Measurements from ENCODE around the gene SUN3. TPM values are rescaled to one million over a fixed set of nuclear protein-coding genes. Genes with fewer than 3 reads are reported as not detected.

The SUN3 gene
- total and polyA plus RNA-seq, 2 of the 8 experiments (the other 6 are each of a cell fraction or from before 2014, with no cell fraction given) = not detected

DNA sequence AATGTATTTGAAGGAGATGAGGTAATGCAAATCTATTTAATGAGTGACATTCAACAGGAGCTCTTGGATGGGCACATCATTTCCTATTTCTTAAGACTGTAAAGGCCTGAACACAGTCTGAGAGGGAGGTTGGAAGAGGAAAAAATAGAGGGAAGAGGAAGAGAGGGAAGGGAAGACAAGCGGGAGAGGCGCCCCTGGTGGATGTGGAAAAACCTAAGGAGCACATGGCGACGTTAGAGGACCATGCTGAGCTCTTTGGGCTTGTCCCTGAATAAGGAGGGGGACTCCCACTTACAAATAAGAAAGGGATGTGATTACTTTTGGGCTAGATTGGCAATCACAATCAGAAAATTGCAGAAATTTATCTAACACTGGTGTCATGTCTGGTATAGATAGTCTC, 19.6 kb downstream of the SUN3 start:
- ChIA-PET POLR2A (ENCODE audit: partially characterized antibody) (no interaction called here), CTCF (ENCODE audit: partially characterized antibody) (interaction anchor here (0.6 to 1.4 kb wide), 8 partner anchors 10 to 334 kb away, joined by 3 to 4 read pairs (median 3); partner anchors contain the start of gene SUN3)
- WGBS, 2 experiments (ENCODE audit: extremely low coverage in 1 of 2, insufficient coverage in 1 of 2, insufficient read length in 1 of 2, insufficient replicate concordance in 2 of 2, low coverage in 1 of 2, low lambda C conversion rate in 2 of 2, missing lambda C conversion rate in 1 of 2) = 83% methylated on average over 4 of the region's 4 CpGs; no CpG with 5 or more reads in 1 of the 2 experiments
- Histone ChIP-seq H3K18ac (ENCODE audit: extremely low read depth, low read length) (no peak overlapping the region), H3K56ac (replicated peaks; ENCODE audit: insufficient read length, low read depth, low read length) (no peak overlapping the region), H3K14ac (ENCODE audit: insufficient read length) (no peak overlapping the region), H3K9me3 (ENCODE audit: insufficient read depth in 2 of 2, low read depth in 1 of 2, low read length in 1 of 2) (no peaks in the 10 kb centered on the region), H3K27ac (ENCODE audit: low read depth, low read length) (no peak overlapping the region), H4K8ac (ENCODE audit: extremely low read depth, insufficient read depth, low read length) (no peak overlapping the region), H2BK20ac (ENCODE audit: low read length) (no peak overlapping the region), H3K79me1 (ENCODE audit: low read depth, low read length) (no peaks in the 10 kb centered on the region), H3K9ac (replicated peaks in 1 of 4; ENCODE audit: extremely low read depth in 1 of 4, low read depth in 3 of 4, low read length in 3 of 4) (no peak overlapping the region), H3K4me3 (ENCODE audit: extremely low read depth in 1 of 4, insufficient read depth in 2 of 4, low read depth in 3 of 4, low read length in 4 of 4) (no peak overlapping the region), H2BK5ac (ENCODE audit: low read depth, low read length) (no peak overlapping the region), H4K91ac (replicated peaks; ENCODE audit: insufficient read length, low read length) (no peak overlapping the region), H2AK5ac (ENCODE audit: low read depth, low read length) (no peak overlapping the region), H4K5ac (ENCODE audit: insufficient read length, low read depth, low read length) (no peak overlapping the region), H2BK120ac (replicated peaks; ENCODE audit: low read depth, low read length) (no peak overlapping the region), H2AFZ (ENCODE audit: low read length) (no peak overlapping the region), H3K4ac (replicated peaks; ENCODE audit: insufficient read length, low read depth, low read length) (no peak overlapping the region), H3K27me3 (replicated peaks in 1 of 4; ENCODE audit: control insufficient read depth in 3 of 4, extremely low read depth in 1 of 4, insufficient read depth in 3 of 4, low read length in 3 of 4) (peaks cover 0 to 3% (median 0%) of the 10 kb centered on the region in 4 experiments; a peak in 1 of 7 replicates), H3K79me2 (ENCODE audit: control insufficient read depth in 1 of 2, insufficient read depth in 2 of 2, low read length in 2 of 2) (no peaks in the 10 kb centered on the region), H3K4me1 (replicated peaks in 1 of 4; ENCODE audit: control insufficient read depth in 3 of 4, insufficient read depth in 4 of 4, low read length in 3 of 4) (no peaks in the 10 kb centered on the region; a peak in 1 of 7 replicates), H3K23ac (ENCODE audit: insufficient read length) (no peak overlapping the region), H3K23me2 (ENCODE audit: low read depth, low read length) (no peaks in the 10 kb centered on the region), H3K36me3 (ENCODE audit: control insufficient read depth in 2 of 4, insufficient read depth in 4 of 4, low read length in 3 of 4) (no peaks in the 10 kb centered on the region), H3K4me2 (ENCODE audit: insufficient read depth in 1 of 2, low read depth in 2 of 2, low read length in 2 of 2) (no peak overlapping the region), H4K20me1 (replicated peaks in 1 of 2; ENCODE audit: control insufficient read depth in 1 of 2, insufficient read depth in 2 of 2, low read length in 2 of 2) (no peaks in the 10 kb centered on the region), H2BK12ac (ENCODE audit: low read depth, low read length) (no peak overlapping the region), H2BK15ac (ENCODE audit: low read length) (no peak overlapping the region)
- DNase-seq (ENCODE audit: low read depth in 1 of 2, low spot score in 2 of 2) (no peak), FAIRE-seq (no peak)
- TF ChIP-seq BCL11A (IDR thresholded peaks at IDR 0.05; ENCODE audit: low read depth in 2 of 2, low read length in 2 of 2) (no peak), TBP (IDR thresholded peaks at IDR 0.05; ENCODE audit: low read depth, low read length) (no peak), POU5F1 (IDR thresholded peaks at IDR 0.05; ENCODE audit: low read depth, low read length) (no peak), TAF1 (IDR thresholded peaks at IDR 0.05; ENCODE audit: low read depth, low read length) (no peak), KDM4A (IDR thresholded peaks at IDR 0.05; ENCODE audit: low read depth, low read length, severe bottlenecking) (no peak), BRCA1 (IDR thresholded peaks at IDR 0.05; ENCODE audit: low read depth, low read length) (no peak), TEAD4 (IDR thresholded peaks at IDR 0.05; ENCODE audit: low read depth, low read length) (no peak), TAF7 (optimal IDR thresholded peaks at IDR 0.05; ENCODE audit: borderline replicate concordance, low read depth, low read length) (no peak)
- TF ChIP-seq, protein P1, sequence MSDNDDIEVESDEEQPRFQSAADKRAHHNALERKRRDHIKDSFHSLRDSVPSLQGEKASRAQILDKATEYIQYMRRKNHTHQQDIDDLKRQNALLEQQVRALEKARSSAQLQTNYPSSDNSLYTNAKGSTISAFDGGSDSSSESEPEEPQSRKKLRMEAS (IDR thresholded peaks at IDR 0.05) = peak; percentile 81
- TF ChIP-seq, protein P2, sequence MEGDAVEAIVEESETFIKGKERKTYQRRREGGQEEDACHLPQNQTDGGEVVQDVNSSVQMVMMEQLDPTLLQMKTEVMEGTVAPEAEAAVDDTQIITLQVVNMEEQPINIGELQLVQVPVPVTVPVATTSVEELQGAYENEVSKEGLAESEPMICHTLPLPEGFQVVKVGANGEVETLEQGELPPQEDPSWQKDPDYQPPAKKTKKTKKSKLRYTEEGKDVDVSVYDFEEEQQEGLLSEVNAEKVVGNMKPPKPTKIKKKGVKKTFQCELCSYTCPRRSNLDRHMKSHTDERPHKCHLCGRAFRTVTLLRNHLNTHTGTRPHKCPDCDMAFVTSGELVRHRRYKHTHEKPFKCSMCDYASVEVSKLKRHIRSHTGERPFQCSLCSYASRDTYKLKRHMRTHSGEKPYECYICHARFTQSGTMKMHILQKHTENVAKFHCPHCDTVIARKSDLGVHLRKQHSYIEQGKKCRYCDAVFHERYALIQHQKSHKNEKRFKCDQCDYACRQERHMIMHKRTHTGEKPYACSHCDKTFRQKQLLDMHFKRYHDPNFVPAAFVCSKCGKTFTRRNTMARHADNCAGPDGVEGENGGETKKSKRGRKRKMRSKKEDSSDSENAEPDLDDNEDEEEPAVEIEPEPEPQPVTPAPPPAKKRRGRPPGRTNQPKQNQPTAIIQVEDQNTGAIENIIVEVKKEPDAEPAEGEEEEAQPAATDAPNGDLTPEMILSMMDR (IDR thresholded peaks at IDR 0.05; ENCODE audit: control extremely low read depth in 1 of 3, insufficient read depth in 1 of 3, low read depth in 1 of 3, low read length in 3 of 3) = peak; percentile 11 to 23 (median 17); a peak in 3 of 4 replicates
- TF ChIP-seq, protein P3, sequence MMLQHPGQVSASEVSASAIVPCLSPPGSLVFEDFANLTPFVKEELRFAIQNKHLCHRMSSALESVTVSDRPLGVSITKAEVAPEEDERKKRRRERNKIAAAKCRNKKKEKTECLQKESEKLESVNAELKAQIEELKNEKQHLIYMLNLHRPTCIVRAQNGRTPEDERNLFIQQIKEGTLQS (IDR thresholded peaks at IDR 0.05; ENCODE audit: insufficient read depth, low read depth, low read length) = no peak

Data from H1 (cell line).